ENCODE results near the gene ARHGAP29.

Gene ARHGAP29

DNA sequence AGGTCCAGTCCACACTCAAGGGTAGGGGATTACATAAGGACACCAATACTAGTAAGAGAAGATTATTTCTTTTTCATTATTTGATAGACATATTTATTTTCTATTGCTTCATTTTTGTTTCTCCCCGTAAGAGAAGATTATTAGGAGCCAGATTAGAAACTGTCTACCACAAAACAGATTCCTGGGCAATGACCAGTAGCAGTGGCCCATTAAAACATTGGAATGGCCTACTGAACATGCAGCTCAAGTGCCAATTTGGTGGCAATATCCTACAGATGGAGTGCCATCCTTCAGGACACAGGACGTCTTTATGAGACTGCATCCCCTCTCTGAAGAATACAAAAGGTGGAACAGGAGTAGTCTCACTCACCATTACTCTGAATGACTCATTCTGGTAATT, 34.0 kb upstream of the ARHGAP29 start:
- ATAC-seq, result no peak
- H3K27ac Mint-ChIP-seq, result no peak overlapping the region
- no peaks in the 10 kb centered on the region for H3K36me3 Mint-ChIP-seq

DNA sequence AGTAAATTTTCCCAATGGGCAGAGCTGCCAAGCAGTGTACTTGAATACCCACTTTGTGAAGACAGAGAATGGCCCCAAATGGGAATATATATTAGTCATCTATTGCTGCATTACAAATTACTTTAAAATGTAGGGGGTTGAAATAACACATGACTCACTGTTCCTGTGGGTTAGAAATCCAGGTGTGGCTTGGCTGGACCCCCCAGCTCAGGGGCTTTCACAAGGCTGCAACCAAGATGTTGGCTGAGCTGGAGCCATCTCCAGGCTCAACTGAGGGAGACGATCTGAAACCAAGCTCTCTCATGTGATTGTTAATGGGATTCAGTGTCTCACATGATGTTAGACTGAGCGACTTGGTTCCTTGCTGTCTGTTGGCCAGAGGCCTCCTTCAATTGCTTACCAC, 33.4 kb upstream of the ARHGAP29 start:
- no peaks in the 10 kb centered on the region for H3K4me1 Mint-ChIP-seq
- H3K36me3 Mint-ChIP-seq, result no peaks in the 10 kb centered on the region
- no peaks in the 10 kb centered on the region for H3K9me3 Mint-ChIP-seq
- no peak for DNase-seq (ENCODE audit: low spot score in 2 of 2)
- H3K27ac Mint-ChIP-seq, result no peak overlapping the region
- no peak overlapping the region for H3K4me3 Mint-ChIP-seq
- ATAC-seq, result no peak

More for the DNA sequence above, 34.0 kb upstream of the ARHGAP29 start:
- DNase-seq (ENCODE audit: low spot score in 2 of 2), result no peak
- no peaks in the 10 kb centered on the region for H3K4me1 Mint-ChIP-seq
- H3K9me3 Mint-ChIP-seq, result no peaks in the 10 kb centered on the region
- H3K4me3 Mint-ChIP-seq, result no peak overlapping the region

DNA sequence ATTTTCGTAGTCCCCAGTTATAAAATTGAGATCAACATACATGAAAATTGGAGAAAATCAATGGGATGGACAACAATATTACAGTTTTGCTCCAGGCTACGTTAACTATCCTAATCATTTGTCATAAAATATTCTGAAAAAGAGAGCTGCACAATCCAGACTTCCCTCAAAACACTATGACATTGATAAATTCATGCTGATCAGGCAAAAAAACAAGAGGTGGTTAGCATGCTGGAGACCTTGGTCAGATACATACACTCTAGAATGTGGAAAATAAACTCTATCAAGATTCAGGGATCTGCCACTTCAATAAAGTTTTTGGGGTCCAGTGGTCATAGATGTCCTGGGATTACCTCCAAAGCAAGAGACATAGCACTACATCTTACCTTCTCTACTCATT, 32.5 kb upstream of the ARHGAP29 start:
- Mint-ChIP-seq H3K9me3 (no peaks in the 10 kb centered on the region), H3K27ac (no peak overlapping the region), H3K4me3 (no peak overlapping the region), H3K4me1 (no peaks in the 10 kb centered on the region), H3K36me3 (no peaks in the 10 kb centered on the region)
- DNase-seq (ENCODE audit: low spot score in 2 of 2), result no peak
- no peak for ATAC-seq

DNA sequence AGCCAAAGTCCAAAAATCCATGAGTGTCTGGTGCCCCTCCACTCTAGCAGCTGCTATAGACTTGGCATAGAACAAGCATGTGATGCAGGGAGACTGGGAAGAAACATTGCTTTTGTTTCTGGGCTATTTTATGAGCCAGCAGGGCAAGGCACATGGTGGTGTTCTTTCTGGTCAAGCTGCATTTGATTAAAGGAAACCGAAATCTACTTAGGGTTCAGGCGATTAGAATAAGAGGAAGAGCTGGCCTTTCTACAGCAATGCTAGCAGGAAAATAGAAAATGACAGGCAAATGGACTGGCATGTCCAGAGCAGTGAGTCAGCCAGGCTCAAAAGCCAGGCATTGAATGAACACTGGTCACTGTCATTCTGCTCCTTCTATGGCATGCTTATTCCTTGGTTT, 28.5 kb upstream of the ARHGAP29 start:
- no peaks in the 10 kb centered on the region for H3K36me3 Mint-ChIP-seq
- no peak for DNase-seq (ENCODE audit: low spot score in 2 of 2)
- no peak for ATAC-seq
- no peak overlapping the region for H3K27ac Mint-ChIP-seq
- H3K4me1 Mint-ChIP-seq, result no peaks in the 10 kb centered on the region
- no peaks in the 10 kb centered on the region for H3K9me3 Mint-ChIP-seq
- no peak overlapping the region for H3K4me3 Mint-ChIP-seq

DNA sequence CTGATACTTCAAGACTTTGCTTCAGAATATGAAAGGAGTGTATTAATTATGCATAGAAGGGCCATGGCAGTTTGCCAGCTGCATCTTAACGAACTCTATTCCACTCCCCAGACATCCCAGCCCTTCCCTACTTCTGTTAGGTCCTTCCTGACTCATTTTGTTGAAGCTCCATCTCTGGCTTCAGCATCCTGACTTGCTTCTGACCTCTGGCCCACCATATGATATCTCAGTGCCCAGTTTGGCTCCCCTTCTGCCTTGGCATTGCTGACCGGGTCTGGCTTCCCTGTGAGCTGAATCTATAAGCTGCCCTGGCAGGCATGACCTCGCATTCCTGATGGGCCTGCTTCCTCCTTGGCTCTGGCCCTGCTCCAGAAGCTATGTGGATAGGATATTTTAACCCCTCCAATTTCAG, 27.6 kb upstream of the ARHGAP29 start:
- no peak overlapping the region for H3K27ac Mint-ChIP-seq
- ATAC-seq, result no peak
- DNase-seq (ENCODE audit: low spot score in 2 of 2), result no peak
- H3K36me3 Mint-ChIP-seq, result no peaks in the 10 kb centered on the region
- H3K4me1 Mint-ChIP-seq, result no peaks in the 10 kb centered on the region
- no peak overlapping the region for H3K4me3 Mint-ChIP-seq
- H3K9me3 Mint-ChIP-seq, result no peaks in the 10 kb centered on the region

DNA sequence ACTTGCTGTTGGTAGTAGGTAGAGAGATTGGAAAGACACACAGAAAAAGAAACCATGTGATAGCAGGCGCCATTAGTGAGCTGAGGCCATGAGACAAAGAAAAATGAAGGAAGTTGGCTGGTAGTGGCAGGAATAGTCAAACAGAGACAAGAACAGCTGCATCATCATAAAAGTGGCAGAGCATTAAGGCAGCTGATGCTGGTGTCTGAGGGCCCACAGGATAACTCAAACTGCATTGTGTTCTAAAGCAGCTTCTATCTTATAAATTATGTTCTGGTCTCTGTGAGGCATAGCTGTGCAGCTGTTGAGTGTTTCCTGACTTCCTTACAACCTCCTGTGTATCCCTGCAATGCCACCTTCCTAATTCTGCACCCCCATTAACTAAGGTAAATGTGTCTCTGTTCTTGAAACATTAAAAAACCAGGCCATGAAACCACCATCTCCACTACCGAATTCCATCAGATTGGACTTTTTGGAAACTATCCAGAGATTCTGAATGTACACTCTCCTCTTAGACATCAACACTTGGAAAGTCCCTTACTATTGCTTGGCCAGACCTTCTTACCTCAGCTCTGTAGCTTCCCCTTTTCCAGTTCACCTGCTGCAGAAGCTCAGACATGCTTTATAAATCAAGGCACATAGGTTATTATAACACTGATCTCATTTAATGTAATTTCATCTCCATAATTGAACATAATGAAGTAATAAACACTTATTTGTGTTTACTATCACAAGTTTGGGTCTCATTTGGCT, 23.4 kb upstream of the ARHGAP29 start:
- H3K9me3 Mint-ChIP-seq, result no peaks in the 10 kb centered on the region
- ATAC-seq (no peak), DNase-seq (ENCODE audit: low spot score in 2 of 2) (no peak)
- H3K36me3 Mint-ChIP-seq, result no peaks in the 10 kb centered on the region
- no peak overlapping the region for H3K27ac Mint-ChIP-seq
- H3K4me3 Mint-ChIP-seq, result no peak overlapping the region
- no peaks in the 10 kb centered on the region for H3K4me1 Mint-ChIP-seq

DNA sequence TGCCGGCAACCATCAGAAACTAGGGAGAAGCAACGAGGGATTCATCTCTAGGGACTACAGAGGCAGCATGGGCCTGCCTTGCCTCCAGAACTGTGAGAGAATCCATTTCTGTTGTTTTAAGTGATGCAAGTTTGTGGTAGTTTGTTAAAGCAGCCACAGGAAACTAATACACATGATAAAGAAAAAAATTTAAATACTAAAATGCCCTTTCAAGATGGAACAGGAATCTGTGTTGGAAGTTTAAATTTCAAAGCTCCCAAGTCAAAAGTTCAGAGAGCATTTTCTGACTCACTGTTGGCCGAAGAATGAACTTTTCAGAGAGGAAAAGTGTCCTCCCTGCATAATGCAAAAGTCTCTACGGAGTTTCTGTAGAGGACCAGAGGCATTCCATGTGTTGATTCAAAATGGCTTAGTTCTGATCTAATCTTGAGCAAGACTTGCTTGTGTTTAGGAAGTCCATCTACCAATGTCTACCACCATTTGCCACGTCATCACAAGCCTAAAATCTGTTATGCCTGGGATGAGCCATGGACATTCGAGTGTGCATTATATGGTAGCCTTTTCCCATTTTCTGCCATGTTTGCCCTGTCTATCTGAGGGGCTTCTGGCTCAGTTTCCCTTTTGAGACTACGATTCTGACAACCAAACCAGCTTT, 22.4 kb upstream of the ARHGAP29 start:
- no peak for DNase-seq (ENCODE audit: low spot score in 2 of 2)
- H3K9me3 Mint-ChIP-seq, result no peaks in the 10 kb centered on the region
- H3K4me1 Mint-ChIP-seq, result no peaks in the 10 kb centered on the region
- H3K36me3 Mint-ChIP-seq, result no peaks in the 10 kb centered on the region
- no peak for ATAC-seq
- H3K27ac Mint-ChIP-seq, result no peak overlapping the region
- no peak overlapping the region for H3K4me3 Mint-ChIP-seq

DNA sequence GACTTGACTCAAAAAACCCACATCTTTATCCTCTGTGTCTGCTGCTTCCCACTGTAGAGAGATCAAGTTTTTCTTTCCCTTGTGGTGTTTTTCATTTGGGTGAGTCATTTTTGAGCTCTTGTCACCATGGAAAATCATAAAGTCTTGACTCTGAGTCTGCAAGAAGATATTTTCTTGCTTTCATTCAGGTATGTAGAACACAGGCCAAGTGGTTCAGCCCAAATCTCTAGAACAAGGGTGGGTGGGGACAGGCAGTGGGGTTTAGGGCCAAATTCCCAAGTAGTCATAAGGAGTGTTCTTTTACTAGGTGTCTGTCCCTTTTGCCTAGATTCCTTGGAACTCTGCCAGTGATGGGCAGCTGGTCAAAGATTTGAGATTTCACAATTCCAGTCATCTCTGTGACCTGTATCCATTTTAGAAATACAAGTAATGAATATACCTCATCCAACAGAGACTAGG, 21.5 kb upstream of the ARHGAP29 start:
- Mint-ChIP-seq H3K36me3 (no peaks in the 10 kb centered on the region), H3K27ac (no peak overlapping the region)
- ATAC-seq, result no peak

DNA sequence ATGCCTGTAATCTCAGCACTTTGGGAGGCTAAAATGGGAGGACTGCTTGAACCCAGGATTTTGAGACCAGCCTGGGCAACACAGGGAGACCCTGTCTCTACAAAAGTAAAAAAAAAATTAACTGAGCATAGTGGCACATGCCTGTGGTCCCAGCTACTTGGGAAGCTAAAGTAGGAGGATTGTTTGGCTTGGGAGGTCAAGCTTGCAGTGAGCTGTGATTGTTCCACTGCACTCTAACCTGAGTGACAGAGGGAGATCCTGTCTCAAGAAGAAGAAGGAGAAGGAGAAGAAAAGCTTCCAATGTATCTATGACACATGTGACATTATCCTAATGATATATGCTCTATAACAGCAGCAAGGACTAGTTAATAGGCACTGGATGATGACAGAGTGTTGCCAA, 20.1 kb upstream of the ARHGAP29 start:
- no peak for ATAC-seq
- Mint-ChIP-seq H3K4me1 (no peaks in the 10 kb centered on the region), H3K4me3 (no peak overlapping the region), H3K27ac (no peak overlapping the region), H3K36me3 (no peaks in the 10 kb centered on the region), H3K9me3 (no peaks in the 10 kb centered on the region)
- no peak for DNase-seq (ENCODE audit: low spot score in 2 of 2)

More for the DNA sequence above, 21.5 kb upstream of the ARHGAP29 start:
- DNase-seq (ENCODE audit: low spot score in 2 of 2), result no peak
- Mint-ChIP-seq H3K9me3 (no peaks in the 10 kb centered on the region), H3K4me3 (no peak overlapping the region), H3K4me1 (no peaks in the 10 kb centered on the region)

DNA sequence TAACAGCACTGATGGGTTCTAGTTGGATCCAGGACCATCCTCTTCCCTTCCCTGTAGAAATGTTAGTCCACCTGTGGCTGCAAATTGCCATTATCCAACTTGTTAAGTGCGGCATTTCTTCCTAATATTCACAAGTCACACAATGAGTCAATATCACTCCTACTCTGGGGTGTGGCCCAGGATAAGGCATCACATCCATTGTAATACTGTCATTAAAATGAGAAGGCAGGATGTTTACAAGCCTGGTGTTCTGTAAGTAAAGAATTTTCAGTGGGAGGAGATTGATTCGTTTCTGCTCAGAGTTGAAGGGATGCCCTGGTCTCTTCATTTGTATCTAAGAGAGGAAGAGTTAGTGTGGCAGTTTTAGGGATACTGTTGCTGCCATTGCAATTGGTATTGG, 18.1 kb upstream of the ARHGAP29 start:
- Mint-ChIP-seq H3K36me3 (no peaks in the 10 kb centered on the region), H3K9me3 (no peaks in the 10 kb centered on the region), H3K4me1 (no peaks in the 10 kb centered on the region), H3K4me3 (no peak overlapping the region), H3K27ac (no peak overlapping the region)
- no peak for ATAC-seq
- no peak for DNase-seq (ENCODE audit: low spot score in 2 of 2)

DNA sequence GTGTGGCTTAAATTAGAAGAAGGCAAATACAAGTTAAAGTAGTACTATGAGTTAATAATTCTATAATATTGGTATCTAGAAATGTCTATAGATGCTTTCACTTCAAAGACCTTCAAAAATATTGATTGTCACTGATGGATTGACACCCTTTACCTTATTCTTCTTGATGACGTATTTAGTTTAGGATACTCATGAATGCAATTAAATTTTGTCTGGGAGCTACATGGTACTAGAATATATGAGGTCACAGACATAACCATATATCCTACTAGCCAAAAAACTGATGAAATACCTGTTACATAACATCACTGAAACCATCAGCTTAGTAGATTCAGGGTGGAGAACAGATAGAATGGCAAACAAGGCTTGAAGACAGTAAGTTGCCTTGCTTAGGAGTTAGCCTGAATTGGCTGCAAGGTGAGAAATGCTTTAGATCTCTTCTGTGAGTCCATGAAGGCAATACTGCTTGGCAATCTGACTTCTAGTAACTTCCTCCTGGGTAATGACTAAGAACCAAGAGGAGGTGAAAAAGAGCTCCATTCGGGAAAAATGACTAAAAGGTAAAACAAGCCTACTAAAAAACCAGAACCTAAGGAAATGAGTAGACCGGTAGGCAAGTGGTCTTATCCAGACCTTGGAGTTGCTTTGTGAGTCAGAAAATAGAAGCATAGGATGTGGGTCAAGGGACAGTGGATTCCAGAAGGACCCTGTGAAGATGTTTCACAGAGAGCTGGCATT, 16.9 kb upstream of the ARHGAP29 start:
- DNase-seq (ENCODE audit: low spot score in 2 of 2) (no peak), ATAC-seq (no peak)
- H3K36me3 Mint-ChIP-seq, result no peaks in the 10 kb centered on the region
- H3K27ac Mint-ChIP-seq, result no peak overlapping the region
- H3K9me3 Mint-ChIP-seq, result no peaks in the 10 kb centered on the region
- H3K4me3 Mint-ChIP-seq, result no peak overlapping the region
- H3K4me1 Mint-ChIP-seq, result no peaks in the 10 kb centered on the region

DNA sequence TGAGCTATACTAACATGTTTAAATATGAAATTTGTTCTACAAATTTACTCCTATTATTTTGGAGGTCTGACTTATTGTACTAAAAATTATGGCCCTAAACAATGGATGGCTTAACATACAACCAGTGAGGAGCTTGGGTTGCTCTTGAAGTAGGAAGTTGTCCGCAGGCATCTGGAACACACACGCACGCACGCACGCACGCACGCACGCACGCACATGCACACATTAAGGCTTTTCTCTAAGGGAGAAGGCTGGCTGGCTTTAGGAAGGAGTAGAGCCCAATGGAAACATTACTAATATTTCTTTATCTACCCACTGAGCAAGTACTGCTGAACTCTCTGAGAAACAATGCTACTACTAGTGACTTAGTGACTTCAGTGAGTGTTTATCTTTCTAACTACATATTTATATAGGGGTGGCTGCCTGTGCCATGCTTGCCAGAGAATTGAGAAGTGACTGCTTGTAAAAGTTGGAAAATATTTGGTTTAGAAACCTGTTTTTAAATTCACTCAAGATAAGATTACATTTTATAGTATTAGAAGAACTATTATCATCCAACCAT, 16.2 kb upstream of the ARHGAP29 start:
- no peak for ATAC-seq
- Mint-ChIP-seq H3K4me1 (no peaks in the 10 kb centered on the region), H3K36me3 (no peaks in the 10 kb centered on the region), H3K27ac (no peak overlapping the region), H3K9me3 (no peaks in the 10 kb centered on the region), H3K4me3 (no peak overlapping the region)
- DNase-seq (ENCODE audit: low spot score in 2 of 2), result no peak

DNA sequence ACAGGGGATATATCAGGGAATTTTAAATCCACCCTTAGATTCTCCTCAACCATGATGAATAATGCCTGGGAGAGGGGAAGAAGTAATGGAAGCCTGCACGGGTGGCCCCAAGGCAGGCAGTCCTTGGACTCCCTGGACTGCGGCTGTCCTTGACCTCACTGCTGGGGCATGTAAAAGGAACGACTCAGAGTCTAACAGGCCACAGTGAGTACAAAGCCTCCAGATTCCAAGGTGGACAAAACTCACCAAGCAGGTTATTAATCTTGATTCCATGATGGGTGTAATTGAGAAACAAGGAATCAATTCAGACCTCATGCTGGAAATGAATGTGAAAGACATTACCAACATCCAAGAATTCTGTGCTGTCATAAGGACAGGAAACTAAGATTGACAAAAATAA, 13.0 kb upstream of the ARHGAP29 start:
- H3K36me3 Mint-ChIP-seq, result no peaks in the 10 kb centered on the region
- H3K27ac Mint-ChIP-seq, result no peak overlapping the region
- no peaks in the 10 kb centered on the region for H3K9me3 Mint-ChIP-seq
- no peak for DNase-seq (ENCODE audit: low spot score in 2 of 2)
- H3K4me1 Mint-ChIP-seq, result peaks cover 14% of the 10 kb centered on the region
- ATAC-seq, result no peak
- H3K4me3 Mint-ChIP-seq, result no peak overlapping the region

DNA sequence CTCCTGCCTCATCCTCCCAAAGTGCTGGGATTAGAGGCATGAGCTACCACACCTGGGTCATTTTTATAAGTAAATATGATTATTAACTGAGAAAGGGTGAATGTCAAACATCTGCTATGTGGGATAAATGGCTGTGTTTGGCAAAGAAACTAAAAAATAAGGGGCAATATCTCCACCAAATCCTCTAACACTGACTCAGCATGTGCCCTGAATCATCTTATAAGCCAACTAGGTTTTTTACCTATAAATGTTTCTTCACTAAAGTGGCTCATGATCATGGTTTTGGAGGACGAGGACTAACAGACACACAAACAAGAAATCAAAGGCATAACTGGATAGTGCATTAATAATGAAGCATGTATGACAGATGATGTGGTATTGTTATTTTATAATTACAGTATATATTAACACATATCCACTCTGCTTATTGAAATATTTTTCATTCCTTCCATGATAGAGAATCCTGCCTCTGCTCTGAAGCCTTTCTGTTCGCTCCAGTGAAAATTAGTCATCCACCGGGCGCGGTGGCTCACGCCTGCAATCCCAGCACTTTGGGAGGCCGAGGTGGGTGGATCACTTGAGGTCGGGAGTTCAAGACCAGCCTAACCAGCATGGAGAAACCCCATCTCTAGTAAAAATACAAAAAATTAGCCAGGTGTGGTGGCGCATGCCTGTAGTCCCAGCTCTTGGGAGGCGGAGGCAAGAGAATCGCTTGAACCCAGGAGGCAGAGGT, 11.7 kb upstream of the ARHGAP29 start:
- Mint-ChIP-seq H3K4me3 (no peak overlapping the region), H3K4me1 (peaks cover 14% of the 10 kb centered on the region), H3K27ac (no peak overlapping the region), H3K36me3 (no peaks in the 10 kb centered on the region), H3K9me3 (no peaks in the 10 kb centered on the region)
- ATAC-seq (no peak), DNase-seq (ENCODE audit: low spot score in 2 of 2) (no peak)
